ENCODE measurements around the gene FOXN3.

Gene FOXN3

GRCh38 chr14:89382901-89383845, 33.9 kb downstream of the FOXN3 start:
- no peak for DNase-seq

DNA sequence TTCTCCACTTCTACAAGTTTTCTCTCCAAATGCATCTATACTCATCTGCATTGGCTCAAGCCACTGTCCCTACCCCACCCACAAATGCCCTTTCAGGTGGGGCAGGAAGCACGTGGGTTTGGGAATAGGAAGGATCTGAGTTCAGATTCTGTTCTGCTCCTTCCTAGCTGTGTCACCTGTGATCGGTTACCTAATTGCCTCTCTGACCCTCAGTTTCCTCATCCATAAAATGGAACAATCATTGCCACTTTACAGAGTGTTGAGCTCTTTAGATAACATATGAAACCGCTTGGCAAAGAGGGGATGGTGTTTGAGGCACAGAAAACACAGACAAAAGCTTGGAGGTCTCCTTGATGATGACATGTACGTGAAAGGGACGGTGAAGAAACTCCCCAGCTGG, 34.5 kb downstream of the FOXN3 start:
- DNase-seq, result no peak

GRCh38 chr14:89379891-89380820, 36.9 kb downstream of the FOXN3 start:
- DNase-seq, result no peak

DNA sequence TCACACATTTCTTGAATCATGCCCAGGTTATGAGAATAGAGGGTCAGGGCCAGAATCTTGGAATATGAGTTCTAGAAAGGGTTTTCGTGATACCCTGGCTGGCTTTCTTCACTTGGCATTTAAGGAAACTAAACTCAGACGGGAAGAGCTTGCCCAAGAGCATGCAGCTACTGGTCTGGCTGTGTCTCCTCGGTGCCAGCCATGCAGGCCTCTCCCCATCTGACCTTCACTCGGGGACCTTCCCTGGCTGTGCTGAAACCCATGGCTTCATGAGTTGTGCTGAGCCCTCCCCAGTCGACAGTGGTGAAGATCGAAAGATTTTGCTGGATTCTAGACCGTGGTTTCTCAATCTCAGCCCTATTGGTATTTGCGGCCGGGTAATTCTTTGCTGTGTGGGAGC, 38.0 kb downstream of the FOXN3 start:
- DNase-seq, result no peak

GRCh38 chr14:89378119-89378518, 38.9 kb downstream of the FOXN3 start:
- peak; percentile 63 for DNase-seq

- no peak for DNase-seq
Observed at GRCh38 chr14:89377544-89377943, 39.5 kb downstream of the FOXN3 start.

DNA sequence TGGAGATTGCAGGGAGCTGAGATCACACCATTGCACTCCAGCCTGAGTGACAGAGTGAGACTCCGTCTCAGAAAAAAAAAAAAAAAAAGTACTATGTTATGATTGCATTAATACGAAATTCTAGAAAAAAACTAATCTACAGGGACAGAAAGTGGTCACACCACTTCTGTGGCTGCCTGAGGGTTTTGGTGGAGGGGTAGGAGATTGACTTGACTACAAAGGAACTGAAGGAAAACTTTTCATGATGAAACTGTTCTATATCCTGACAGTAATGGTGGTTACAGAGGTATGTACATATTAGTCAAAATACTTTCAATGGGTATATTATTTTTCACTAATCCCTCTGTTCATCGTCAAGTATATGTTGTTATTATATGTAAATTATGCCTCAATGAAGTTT, 42.1 kb downstream of the FOXN3 start:
- DNase-seq, result no peak

- no peak for DNase-seq
Observed at GRCh38 chr14:89373185-89373584, 43.8 kb downstream of the FOXN3 start.

GRCh38 chr14:89372512-89372883, 44.5 kb downstream of the FOXN3 start:
- DNase-seq, result no peak

GRCh38 chr14:89371585-89372511, 45.2 kb downstream of the FOXN3 start:
- peak; percentile 48 for DNase-seq

DNA sequence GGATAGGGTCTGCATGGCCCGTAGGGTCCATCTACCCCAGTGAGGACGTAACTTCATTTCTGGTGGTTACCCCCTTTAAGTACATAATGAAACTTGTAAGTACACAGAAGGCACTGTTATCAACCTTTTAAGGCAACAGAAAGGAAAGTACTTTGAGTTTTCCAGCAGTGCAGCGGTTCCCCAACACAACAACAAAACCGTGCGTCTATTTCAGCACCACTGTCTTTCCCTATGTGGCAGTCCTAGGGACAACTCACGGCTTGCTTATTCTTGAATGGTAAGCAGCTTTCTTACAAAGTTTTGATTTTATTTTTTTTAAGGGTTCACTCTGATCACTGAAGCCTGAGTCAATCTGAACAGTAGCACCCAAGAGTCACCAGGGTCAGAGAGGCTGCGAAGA, 46.3 kb downstream of the FOXN3 start:
- DNase-seq, result no peak

DNA sequence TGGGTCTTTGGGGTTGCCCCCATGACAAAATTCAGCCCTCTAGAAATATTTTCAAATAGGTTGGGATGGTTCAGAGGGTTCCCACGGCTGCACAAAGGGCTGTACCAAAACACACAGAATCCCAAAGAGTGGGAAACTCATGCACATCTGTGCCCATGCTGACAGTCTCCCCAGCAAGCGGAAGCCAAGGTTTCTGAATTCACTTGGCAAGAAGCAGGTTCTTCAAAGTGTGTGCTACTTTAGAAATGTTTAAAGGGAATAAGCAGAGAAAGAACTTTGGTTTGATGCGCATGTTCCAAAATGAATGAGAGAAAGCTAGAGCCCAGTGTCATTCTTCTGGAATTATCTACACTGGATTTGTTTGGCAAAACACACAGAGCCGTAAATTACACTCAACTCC, 46.7 kb downstream of the FOXN3 start:
- no peak for DNase-seq

GRCh38 chr14:89369656-89370055, 47.4 kb downstream of the FOXN3 start:
- no peak for DNase-seq

GRCh38 chr14:89368490-89369477, 48.2 kb downstream of the FOXN3 start:
- no peak for DNase-seq

GRCh38 chr14:89367779-89368120, 49.3 kb downstream of the FOXN3 start:
- DNase-seq, result no peak

DNA sequence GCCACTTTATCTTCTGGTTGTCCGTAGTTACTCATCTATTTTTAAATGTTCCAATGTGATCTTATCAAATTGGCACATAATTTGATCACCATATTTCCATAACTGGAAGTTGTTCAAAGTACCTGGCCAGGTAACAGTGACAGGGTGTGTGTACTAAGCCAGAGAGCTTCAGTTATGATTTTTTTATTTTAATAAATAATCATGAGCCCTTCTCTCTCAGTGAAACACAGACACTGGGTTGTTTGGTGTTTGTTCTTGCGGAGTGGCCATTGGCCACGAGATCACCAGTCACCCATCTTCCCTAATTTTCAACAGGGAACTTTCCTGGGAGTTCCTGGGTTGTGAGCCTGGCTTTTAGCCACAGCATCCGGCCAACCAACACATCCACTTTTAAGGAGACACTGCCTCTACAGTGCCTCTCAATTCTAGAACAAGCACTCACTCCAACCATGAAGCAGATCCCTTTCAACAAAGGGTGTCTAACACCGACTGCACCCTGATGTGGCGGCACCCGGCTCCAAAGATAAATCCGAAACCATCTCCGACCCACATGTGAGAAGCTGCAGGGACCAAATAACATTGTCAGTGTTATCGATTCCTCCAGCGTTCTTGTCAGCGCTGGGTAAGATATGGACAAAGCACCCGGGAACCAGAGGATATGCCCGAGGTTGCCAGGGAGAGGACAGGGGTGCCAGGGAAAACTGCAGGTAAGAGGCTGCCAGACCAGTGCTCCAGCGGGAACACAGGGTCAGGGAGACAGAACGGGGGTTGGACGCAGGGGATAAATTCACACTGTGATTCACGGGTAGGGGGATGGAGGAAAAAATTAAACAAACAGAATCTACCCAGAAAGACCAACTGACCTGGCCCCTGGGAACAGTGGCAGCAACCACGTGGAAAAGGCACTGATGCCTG, 49.9 kb downstream of the FOXN3 start:
- DNase-seq, result no peak

DNA sequence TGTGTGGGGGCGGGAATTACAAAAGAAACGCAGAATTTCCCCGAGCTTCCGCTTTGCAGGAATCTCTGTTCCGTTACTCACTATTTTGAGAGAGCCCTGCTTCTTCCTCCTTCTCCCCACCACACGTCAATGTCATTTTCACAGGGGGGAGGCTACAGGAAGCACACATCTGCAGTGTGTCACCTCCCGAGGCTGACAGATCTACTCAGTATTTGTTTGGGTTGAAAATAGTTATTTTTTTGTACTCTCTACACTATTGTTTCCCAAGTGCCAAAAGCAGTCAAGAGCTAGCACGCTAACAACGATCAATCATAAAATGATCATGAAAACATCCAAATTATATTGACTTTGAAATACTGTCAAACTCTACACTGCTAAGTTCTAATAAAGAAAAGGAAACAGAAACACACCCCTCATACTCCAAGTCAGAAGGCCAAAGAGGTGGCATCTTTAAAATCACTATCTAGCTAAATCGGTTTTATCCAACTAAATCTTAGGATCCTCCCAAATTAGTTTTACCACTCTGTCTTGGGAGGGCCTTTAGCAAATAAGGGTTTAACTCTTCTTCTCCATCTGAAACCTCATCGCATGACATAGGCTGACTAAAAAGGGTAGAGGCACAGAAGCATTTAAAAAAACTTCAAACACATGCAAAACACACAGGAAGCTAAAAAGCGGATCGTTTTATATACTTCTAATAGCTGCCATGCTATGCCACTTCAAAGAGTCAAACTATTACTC, 51.8 kb downstream of the FOXN3 start:
- no peak for DNase-seq

DNA sequence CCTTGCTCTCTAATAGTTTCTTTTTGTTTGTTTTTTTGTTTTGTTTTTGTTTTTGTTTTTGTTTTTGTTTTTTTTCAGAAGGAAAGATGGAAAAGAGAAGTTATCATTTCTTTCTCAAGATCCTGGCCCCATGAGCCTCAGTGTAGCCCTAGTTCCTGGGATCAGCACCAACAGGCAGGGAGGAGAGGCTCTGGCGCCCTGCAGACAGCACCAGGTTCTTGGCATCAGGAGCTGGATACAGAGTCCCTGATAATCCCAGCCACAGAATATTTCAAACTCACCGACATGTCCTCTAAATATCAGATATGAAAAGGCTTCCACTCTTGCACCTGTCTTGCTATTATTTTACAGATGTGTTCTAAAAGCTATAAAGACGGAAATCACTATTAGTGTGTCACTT, 52.7 kb downstream of the FOXN3 start:
- no peak for DNase-seq

DNA sequence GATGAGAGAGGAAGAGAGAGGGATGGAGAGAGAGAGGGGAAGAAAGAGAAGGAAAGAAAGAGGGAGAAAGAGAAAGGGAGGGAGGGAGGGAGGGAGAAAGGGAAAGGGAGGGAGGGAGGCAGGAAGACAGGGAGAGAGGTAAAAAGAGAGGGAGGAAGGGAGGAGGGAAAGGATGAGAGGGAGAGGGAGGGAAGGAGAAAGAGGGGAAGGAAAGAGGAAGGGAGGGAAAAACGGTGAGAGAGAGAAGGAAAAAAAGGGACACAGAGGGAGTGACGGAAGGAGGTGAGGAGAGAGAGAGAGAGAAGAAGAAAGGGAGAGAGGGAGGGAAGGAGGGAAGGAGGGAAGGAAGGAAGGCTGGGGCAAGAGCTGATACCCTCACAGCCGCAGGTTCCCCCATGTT, 56.8 kb downstream of the FOXN3 start:
- no peak for DNase-seq
